Measurements from ENCODE around the gene KCNJ1. TPM values are rescaled to one million over a fixed set of nuclear protein-coding genes. Genes with fewer than 3 reads are reported as not detected.

Gene KCNJ1
- total and polyA plus RNA-seq, 2 of the 8 experiments (the other 6 are each of a cell fraction or from before 2014, with no cell fraction given) = 0.17 to 0.23 TPM

GRCh38 chr11:128790196-128790595 lies 76.9 kb downstream of the KCNJ1 start (continued):
- TF ChIP-seq, protein P1, sequence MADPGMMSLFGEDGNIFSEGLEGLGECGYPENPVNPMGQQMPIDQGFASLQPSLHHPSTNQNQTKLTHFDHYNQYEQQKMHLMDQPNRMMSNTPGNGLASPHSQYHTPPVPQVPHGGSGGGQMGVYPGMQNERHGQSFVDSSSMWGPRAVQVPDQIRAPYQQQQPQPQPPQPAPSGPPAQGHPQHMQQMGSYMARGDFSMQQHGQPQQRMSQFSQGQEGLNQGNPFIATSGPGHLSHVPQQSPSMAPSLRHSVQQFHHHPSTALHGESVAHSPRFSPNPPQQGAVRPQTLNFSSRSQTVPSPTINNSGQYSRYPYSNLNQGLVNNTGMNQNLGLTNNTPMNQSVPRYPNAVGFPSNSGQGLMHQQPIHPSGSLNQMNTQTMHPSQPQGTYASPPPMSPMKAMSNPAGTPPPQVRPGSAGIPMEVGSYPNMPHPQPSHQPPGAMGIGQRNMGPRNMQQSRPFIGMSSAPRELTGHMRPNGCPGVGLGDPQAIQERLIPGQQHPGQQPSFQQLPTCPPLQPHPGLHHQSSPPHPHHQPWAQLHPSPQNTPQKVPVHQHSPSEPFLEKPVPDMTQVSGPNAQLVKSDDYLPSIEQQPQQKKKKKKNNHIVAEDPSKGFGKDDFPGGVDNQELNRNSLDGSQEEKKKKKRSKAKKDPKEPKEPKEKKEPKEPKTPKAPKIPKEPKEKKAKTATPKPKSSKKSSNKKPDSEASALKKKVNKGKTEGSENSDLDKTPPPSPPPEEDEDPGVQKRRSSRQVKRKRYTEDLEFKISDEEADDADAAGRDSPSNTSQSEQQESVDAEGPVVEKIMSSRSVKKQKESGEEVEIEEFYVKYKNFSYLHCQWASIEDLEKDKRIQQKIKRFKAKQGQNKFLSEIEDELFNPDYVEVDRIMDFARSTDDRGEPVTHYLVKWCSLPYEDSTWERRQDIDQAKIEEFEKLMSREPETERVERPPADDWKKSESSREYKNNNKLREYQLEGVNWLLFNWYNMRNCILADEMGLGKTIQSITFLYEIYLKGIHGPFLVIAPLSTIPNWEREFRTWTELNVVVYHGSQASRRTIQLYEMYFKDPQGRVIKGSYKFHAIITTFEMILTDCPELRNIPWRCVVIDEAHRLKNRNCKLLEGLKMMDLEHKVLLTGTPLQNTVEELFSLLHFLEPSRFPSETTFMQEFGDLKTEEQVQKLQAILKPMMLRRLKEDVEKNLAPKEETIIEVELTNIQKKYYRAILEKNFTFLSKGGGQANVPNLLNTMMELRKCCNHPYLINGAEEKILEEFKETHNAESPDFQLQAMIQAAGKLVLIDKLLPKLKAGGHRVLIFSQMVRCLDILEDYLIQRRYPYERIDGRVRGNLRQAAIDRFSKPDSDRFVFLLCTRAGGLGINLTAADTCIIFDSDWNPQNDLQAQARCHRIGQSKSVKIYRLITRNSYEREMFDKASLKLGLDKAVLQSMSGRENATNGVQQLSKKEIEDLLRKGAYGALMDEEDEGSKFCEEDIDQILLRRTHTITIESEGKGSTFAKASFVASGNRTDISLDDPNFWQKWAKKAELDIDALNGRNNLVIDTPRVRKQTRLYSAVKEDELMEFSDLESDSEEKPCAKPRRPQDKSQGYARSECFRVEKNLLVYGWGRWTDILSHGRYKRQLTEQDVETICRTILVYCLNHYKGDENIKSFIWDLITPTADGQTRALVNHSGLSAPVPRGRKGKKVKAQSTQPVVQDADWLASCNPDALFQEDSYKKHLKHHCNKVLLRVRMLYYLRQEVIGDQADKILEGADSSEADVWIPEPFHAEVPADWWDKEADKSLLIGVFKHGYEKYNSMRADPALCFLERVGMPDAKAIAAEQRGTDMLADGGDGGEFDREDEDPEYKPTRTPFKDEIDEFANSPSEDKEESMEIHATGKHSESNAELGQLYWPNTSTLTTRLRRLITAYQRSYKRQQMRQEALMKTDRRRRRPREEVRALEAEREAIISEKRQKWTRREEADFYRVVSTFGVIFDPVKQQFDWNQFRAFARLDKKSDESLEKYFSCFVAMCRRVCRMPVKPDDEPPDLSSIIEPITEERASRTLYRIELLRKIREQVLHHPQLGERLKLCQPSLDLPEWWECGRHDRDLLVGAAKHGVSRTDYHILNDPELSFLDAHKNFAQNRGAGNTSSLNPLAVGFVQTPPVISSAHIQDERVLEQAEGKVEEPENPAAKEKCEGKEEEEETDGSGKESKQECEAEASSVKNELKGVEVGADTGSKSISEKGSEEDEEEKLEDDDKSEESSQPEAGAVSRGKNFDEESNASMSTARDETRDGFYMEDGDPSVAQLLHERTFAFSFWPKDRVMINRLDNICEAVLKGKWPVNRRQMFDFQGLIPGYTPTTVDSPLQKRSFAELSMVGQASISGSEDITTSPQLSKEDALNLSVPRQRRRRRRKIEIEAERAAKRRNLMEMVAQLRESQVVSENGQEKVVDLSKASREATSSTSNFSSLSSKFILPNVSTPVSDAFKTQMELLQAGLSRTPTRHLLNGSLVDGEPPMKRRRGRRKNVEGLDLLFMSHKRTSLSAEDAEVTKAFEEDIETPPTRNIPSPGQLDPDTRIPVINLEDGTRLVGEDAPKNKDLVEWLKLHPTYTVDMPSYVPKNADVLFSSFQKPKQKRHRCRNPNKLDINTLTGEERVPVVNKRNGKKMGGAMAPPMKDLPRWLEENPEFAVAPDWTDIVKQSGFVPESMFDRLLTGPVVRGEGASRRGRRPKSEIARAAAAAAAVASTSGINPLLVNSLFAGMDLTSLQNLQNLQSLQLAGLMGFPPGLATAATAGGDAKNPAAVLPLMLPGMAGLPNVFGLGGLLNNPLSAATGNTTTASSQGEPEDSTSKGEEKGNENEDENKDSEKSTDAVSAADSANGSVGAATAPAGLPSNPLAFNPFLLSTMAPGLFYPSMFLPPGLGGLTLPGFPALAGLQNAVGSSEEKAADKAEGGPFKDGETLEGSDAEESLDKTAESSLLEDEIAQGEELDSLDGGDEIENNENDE (IDR thresholded peaks at IDR 0.05; ENCODE audit: insufficient replicate concordance, low read length) = no peak
- TF ChIP-seq TAF7 (optimal IDR thresholded peaks at IDR 0.05; ENCODE audit: borderline replicate concordance, low read depth, low read length) (no peak), SIRT6 (IDR thresholded peaks at IDR 0.05; ENCODE audit: low read length) (no peak), BRCA1 (IDR thresholded peaks at IDR 0.05; ENCODE audit: low read depth, low read length) (no peak), HDAC2 (IDR thresholded peaks at IDR 0.05; ENCODE audit: borderline replicate concordance in 1 of 2, low read depth in 2 of 2, low read length in 2 of 2) (no peak), CREB1 (IDR thresholded peaks at IDR 0.05) (no peak), CBX5 (IDR thresholded peaks at IDR 0.05; ENCODE audit: low read depth, low read length) (no peak), EZH2 (IDR thresholded peaks at IDR 0.05; ENCODE audit: low read depth, low read length, severe bottlenecking) (no peak), SP4 (IDR thresholded peaks at IDR 0.05; ENCODE audit: low read length) (no peak), ZNF274 (IDR thresholded peaks at IDR 0.05; ENCODE audit: borderline replicate concordance, extremely low read depth, low read length) (no peak), SIN3A (conservative IDR thresholded peaks at IDR 0.05 in 1 of 2, IDR thresholded peaks at IDR 0.05 in 1 of 2; ENCODE audit: low read depth in 1 of 2, low read length in 2 of 2) (no peak)

Data from H1 (cell line).